GM18909 (cell line): ENCODE results near the gene PPP1R1A.
A peak's percentile ranks its signal among the peaks of the same experiment; 100 is the strongest.

Experiments used
- ATAC-seq: cut with Tn5 transposase; IDR thresholded peaks from one replicate; pipeline ENCODE4 v1.9.1; 2021; ENCODE audit warnings: mild to moderate bottlenecking; ENCODE audit not compliant: unreplicated experiment, poor library complexity

The PPP1R1A gene

DNA sequence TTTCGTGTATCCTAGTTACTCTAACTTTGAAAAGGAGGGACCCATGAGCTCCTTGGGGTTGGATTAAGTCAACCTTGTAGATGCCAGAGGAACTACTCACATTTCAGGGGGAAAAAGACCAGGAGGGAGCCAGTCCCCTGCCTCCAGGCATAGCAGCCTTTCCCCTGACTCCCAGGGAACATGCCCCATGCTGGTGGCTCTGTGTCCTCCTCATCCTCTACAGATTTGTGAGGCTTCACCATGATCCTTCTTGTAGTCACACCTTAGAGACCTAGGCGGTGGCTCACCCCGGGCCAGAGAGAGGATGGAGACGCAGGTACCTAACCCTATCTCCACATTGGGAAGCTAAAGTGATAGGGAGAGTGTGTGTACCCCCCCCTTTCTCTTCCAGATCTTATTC, 16.0 kb upstream of the PPP1R1A start:
- no peak for ATAC-seq

DNA sequence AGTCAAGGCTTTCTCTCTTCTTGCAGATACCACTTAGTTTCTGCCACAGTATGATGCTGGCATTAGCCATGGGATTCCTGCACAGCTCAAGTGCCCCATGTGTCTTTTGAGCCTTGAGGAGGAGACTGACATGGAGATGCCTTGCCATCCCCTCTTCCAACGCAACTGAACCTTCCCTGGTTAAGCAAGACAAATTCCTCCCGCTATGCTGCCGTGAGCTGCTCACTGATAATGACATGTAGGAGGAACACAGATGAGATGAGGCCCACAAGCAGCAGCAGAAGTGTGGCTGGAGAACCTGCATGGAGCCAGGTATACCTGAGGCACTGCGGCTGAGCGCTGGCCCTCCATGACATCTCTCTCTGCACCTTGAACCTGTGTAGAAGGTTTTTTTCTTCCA, 15.4 kb upstream of the PPP1R1A start:
- no peak for ATAC-seq

GRCh38 chr12:54603173-54603814, 14.8 kb upstream of the PPP1R1A start:
- ATAC-seq, result peak; percentile 93

- ATAC-seq, result no peak
These were observed 14.2 kb upstream of the PPP1R1A start for GRCh38 chr12:54602661-54603060.

- ATAC-seq, result no peak
These were observed 13.4 kb upstream of the PPP1R1A start for GRCh38 chr12:54601841-54602240.

DNA sequence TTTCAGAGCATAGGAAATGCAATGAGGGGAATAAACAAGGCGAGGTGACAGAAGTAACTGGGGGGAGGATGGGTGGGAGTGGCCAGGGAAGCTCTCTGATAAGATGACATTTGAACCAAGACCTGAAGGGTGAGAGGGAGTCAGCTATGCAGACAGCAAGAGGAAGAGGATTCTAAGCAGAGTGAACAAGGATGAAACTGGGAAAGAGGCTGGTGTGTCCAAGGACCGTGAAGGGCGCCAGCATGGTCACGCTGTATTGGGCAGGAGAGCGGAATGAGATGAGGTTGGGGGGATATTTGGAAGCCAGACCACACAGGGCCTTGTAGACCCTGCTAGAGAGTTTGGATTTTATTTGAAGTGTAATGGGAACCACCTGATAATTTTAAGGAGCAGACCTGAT, 10.5 kb upstream of the PPP1R1A start:
- ATAC-seq, result no peak

GRCh38 chr12:54596526-54596946, 8.1 kb upstream of the PPP1R1A start:
- no peak for ATAC-seq

- no peak for ATAC-seq
These were observed 7.0 kb upstream of the PPP1R1A start for GRCh38 chr12:54595471-54595870.

DNA sequence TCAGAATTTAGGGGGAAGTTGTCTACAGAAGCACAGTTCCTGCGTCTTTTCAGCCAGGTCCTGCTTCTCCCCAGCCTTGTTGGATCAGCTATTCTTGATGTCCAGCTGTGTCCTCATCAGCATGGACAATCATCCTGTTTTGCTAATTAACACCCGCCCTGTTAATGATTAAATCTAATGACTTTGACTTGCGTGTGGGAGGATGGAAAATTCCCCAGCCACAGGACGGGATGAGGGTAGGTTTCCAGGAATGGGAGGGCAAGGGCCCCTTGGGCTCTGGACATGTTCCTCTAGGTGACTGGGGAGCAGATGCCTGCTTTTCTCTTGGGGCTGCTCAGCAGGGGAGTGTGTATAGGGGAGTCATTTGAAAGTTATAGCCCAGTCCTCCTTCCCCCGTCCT, 5.3 kb upstream of the PPP1R1A start:
- no peak for ATAC-seq

GRCh38 chr12:54593135-54593534, 4.7 kb upstream of the PPP1R1A start:
- no peak for ATAC-seq

DNA sequence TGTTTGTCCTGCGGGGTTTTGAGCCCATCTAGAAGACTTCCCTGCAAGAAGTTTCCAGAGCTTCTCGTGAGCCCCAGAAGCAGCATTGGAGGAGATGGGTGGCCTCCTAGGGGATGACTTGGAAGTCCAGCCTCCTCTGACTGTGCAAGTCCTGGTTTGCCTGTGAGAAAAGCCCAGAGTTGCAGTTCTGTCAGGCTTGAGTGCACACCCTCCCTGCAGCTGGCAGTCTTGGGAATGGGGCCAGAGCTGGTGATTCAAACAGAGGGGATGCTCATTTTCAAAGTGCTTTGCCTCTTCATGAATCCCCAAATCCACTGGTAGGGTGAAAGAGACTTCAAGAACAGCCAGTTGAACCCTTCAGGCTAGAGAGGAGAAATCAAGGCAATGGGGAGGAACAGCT, 3.9 kb upstream of the PPP1R1A start:
- ATAC-seq, result no peak

GRCh38 chr12:54590978-54591591, 2.6 kb upstream of the PPP1R1A start:
- no peak for ATAC-seq

GRCh38 chr12:54589964-54590363, 1.5 kb upstream of the PPP1R1A start:
- ATAC-seq, result no peak

DNA sequence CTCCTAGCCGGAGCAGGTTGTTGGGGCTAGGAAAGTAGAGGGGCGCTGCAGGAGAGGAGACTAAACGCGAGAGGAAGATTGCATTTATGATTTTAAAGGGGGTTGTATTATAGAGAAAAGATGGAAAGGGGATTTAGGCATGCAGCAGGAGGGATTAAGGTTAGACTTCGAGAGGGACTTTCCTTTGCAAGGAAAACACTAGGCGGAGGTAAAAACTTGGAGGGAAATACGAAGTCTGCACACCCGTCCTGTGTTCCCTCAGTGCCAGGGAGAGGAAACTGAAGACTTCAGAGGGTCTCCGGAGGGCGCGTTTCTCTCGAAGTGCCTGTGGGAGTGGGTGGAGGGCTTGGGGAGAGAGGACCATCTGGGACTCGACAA, 420 bp upstream of the PPP1R1A start:
- no peak for ATAC-seq

GRCh38 chr12:54587315-54587873, 1.1 kb downstream of the PPP1R1A start:
- no peak for ATAC-seq

GRCh38 chr12:54586620-54587019, 1.8 kb downstream of the PPP1R1A start:
- ATAC-seq, result no peak

- no peak for ATAC-seq
These were observed 3.2 kb downstream of the PPP1R1A start for GRCh38 chr12:54585243-54585642.

DNA sequence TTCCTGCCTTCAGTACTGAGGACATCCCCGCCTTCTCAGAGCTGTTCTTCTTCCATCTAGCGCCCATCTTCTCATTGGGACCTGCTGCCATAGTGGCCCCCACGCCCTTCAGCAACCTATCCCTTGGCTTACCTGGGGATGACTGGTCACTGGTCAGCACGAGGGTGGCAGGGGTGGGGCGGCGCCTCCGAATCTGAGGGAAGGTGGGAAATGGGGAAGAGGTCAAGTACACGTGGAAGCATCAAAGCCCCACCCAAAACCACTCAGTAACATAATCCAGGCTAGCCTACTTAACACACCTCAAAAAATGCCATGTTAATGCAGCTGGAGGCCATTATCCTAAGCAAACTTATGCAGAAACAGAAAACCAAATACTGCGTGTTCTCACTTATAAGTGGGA, 4.3 kb downstream of the PPP1R1A start:
- ATAC-seq, result no peak

GRCh38 chr12:54583726-54584125, 4.7 kb downstream of the PPP1R1A start:
- no peak for ATAC-seq

GRCh38 chr12:54581412-54581811, 7.0 kb downstream of the PPP1R1A start:
- ATAC-seq, result no peak

DNA sequence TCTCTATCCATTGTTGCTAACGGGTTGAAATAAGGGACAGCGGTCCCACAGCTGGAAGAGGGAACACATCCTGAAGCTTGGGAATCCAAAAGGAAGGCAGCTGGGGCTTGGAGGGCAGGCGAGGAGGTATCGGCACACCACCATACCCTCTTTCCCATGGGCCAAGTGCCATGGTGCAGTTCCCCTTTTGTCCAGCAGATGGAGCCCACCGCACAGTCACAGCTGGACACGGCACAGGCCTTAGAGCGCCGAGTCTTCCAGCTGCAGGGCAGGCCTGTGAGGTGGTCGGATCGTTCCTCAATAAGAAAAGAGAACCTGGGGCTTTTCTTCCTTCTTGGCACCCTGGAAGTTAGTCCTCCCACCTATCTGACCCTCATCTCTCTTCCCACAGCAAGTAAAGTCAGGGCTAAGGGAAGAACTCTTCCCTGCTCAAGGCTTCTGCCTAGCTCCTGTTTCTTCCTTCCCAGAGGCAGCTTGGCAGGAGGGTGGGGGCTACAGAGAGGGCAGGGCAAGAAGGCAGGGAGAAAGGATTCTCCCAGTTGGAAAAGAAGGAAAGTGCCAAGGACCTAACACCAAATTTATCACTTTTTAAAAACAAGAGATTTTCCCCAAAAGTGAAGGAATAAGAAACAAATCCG, 8.6 kb downstream of the PPP1R1A start:
- ATAC-seq, result peak; percentile 96

- peak; percentile 15 for ATAC-seq
These were observed 9.2 kb downstream of the PPP1R1A start for GRCh38 chr12:54579258-54579657.
